GM12864 (cell line): ENCODE measurements around the gene STARD5.

Experiments used
- DNase-seq: peaks from one replicate; pipeline ENCODE4 v3.0.0-alpha.2; 2011; ENCODE audit warnings: low read depth
- H3K4me3 ChIP-seq: 2 replicates; pipeline ENCODE4 v1.5.1; 2011; ENCODE audit warnings: mild to moderate bottlenecking, low read depth, low read length, control low read depth
- TF ChIP-seq, protein P1 (sequence below): IDR thresholded peaks from 2 replicates; pipeline ENCODE4 v1.5.1; 2011; ENCODE audit warnings: low read depth, mild to moderate bottlenecking, moderate library complexity, low read length, control low read depth, inconsistent platforms; ENCODE audit errors: missing control alignments

STARD5 gene

DNA sequence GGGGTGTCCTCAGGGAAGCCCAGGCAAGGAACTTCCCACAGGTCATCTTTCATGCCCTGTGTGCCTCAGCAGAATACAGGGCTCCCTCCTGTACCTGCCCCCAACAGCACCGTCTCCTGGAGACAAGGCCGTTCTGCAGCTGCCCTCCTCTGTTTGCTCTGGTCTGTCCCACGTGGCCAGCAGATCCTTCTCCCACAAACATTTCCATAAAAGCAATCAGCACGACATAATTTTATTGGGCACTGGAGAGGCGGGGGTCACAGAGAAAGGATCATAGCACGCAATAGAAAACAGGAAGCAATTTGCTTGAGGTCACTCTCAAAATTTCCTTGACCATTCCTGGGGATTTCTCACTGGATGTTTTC lies 29.4 kb downstream of the STARD5 start:
- H3K4me3 ChIP-seq = peak overlapping the region; percentile 57
- no peak for DNase-seq
- TF ChIP-seq, protein P1, sequence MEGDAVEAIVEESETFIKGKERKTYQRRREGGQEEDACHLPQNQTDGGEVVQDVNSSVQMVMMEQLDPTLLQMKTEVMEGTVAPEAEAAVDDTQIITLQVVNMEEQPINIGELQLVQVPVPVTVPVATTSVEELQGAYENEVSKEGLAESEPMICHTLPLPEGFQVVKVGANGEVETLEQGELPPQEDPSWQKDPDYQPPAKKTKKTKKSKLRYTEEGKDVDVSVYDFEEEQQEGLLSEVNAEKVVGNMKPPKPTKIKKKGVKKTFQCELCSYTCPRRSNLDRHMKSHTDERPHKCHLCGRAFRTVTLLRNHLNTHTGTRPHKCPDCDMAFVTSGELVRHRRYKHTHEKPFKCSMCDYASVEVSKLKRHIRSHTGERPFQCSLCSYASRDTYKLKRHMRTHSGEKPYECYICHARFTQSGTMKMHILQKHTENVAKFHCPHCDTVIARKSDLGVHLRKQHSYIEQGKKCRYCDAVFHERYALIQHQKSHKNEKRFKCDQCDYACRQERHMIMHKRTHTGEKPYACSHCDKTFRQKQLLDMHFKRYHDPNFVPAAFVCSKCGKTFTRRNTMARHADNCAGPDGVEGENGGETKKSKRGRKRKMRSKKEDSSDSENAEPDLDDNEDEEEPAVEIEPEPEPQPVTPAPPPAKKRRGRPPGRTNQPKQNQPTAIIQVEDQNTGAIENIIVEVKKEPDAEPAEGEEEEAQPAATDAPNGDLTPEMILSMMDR = peak; percentile 73

DNA sequence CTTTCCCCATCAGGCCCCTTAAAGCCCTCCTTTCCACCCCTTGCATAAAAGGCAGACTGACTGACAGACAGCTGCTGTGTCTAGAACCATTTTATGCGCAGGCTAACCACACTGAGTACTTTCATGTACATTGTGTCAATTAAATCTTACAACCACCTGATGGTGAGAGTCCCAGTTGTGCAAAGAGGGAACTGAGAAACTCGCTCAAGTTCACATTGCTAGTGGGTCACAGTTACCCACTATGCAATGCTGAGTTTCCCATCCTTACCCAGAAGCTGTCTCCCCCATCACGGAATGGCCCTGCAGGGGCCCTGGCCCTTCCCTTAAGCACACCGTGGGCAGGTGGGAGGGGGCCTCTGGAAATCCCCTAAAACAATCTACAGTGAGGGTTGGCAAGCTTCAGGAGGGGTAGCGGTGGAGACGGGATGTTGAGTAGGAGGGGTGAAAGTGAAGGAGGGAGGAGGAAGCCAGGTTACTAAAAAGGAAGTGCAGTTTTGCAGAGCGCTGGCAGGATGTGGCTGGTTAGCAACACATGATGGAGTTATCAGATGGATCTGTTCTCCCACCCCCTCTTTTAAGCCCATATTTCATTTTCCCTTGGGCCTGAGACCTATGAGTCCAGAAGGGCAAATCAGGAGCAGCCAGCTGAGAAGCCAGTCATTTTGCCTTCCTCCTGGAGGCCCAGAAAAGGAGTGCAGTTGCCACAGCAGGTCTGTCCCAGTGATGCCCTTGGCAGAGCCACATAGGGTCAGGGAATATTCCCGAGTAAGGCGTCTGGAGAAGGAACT lies 30.0 kb downstream of the STARD5 start:
- TF ChIP-seq, protein P1 = no peak
- DNase-seq = peak; percentile 93
- H3K4me3 ChIP-seq = peak overlapping the region; percentile 57

- no peak for DNase-seq
- H3K4me3 ChIP-seq = peak overlapping the region; percentile 57
- TF ChIP-seq, protein P1 = no peak
These were observed 31.4 kb downstream of the STARD5 start for GRCh38 chr15:81292523-81293001.

DNA sequence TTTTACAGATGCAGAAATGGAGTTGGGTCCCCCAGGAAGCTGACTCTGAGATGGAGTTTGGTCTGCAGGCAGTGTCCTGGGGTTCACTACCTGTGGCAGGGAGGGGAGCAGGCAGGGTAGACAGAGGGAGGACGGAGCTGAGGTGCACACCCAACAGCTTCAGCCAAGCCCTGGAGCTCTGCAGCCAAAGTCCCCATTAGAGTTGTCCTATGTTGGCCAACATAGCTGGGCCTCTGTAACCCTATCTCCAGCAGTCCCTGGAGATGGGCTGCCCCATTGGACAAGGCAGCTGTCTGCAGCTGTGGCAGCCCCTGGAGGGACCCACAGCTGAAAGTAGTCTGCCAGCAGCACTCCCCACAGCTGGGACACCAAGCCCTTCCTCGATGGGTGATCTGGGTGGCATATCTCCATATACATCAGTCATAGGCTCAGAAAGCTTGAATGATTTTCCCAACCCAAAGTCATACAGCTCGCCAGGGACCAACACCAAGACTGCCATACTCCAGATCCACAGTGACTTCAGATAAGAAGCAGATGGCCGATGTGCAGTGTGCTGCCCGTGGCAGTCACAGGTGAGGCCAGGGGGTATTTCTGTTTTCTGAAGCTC lies 31.9 kb downstream of the STARD5 start:
- TF ChIP-seq, protein P1 = no peak
- no peak for DNase-seq
- peak overlapping the region; percentile 57 for H3K4me3 ChIP-seq

- DNase-seq = no peak
- H3K4me3 ChIP-seq = no peak overlapping the region
- TF ChIP-seq, protein P1 = no peak
These were observed 34.0 kb downstream of the STARD5 start for GRCh38 chr15:81289910-81290309.

GRCh38 chr15:81288616-81289015 lies 35.3 kb downstream of the STARD5 start:
- TF ChIP-seq, protein P1 = no peak
- no peak for DNase-seq
- no peak overlapping the region for H3K4me3 ChIP-seq
